Suprapubic skin (tissue), 4 donors: ENCODE results near the gene CAMK2D. TPM values are rescaled to one million over a fixed set of nuclear protein-coding genes. Genes with fewer than 3 reads are reported as not detected.

Experiments used
- DNase-seq, 2 donors: peaks; one replicate each; pipeline ENCODE4 v3.0.0-alpha.2; 2019; ENCODE audit warnings: low spot score in 2 of 2
- H3K27ac ChIP-seq: fragments of 200-600 bp; sonication (generic); one replicate; pipeline ENCODE4 v1.5.1; 2019
- H3K27me3 ChIP-seq: fragments of 200-600 bp; sonication (generic); one replicate; pipeline ENCODE4 v1.5.1; 2019
- H3K36me3 ChIP-seq: fragments of 200-600 bp; sonication (generic); one replicate; pipeline ENCODE4 v1.5.1; 2019
- H3K4me1 ChIP-seq: fragments of 200-600 bp; sonication (generic); one replicate; pipeline ENCODE4 v1.5.1; 2019
- H3K4me3 ChIP-seq: fragments of 200-600 bp; sonication (generic); one replicate; pipeline ENCODE4 v1.5.1; 2019; ENCODE audit warnings: mild to moderate bottlenecking
- H3K9me3 ChIP-seq: fragments of 200-600 bp; sonication (generic); one replicate; pipeline ENCODE4 v1.5.1; 2019
- CTCF ChIP-seq, 2 donors: fragments of 200-600 bp in 1 of 2; fragments of 450-650 bp in 1 of 2; sonication (generic) in 1 of 2; IDR thresholded peaks; one replicate each; pipeline ENCODE4 v1.5.1; 2016 to 2019; ENCODE audit warnings: antibody characterized with exemption in 2 of 2, mild to moderate bottlenecking in 1 of 2, moderate library complexity in 1 of 2
- EP300 ChIP-seq: sonication (generic); formaldehyde crosslinking; IDR thresholded peaks from one replicate; pipeline ENCODE4 v1.6.1; 2017; ENCODE audit warnings: antibody characterized with exemption
- POLR2A ChIP-seq, 2 donors: fragments of 450-650 bp; IDR thresholded peaks; one replicate each; pipeline ENCODE4 v1.6.1; 2017; ENCODE audit warnings: antibody characterized with exemption in 2 of 2, mild to moderate bottlenecking in 2 of 2, moderate library complexity in 2 of 2
- POLR2AphosphoS5 ChIP-seq, 3 donors: sonication (generic); formaldehyde crosslinking; IDR thresholded peaks; one replicate each; pipeline ENCODE4 v1.6.1; 2017; ENCODE audit warnings: antibody characterized with exemption in 3 of 3
- WGBS: methylation state at CpG from one replicate; pipeline ENCODE4 v1.1.5; 2018; 5-methylcytosine and 5-hydroxymethylcytosine counted together
- total RNA-seq, 4 donors: library from RNA; depleted of rRNA; stranded (reverse); fragments of >200 nt; gene quantifications; one replicate each; pipeline ENCODE4 v1.1.0, GENCODE V29; 2016

The CAMK2D gene
- total RNA-seq, 4 donors from 2014 or later, result 21.5 to 38.2 (median 30.5) TPM

DNA sequence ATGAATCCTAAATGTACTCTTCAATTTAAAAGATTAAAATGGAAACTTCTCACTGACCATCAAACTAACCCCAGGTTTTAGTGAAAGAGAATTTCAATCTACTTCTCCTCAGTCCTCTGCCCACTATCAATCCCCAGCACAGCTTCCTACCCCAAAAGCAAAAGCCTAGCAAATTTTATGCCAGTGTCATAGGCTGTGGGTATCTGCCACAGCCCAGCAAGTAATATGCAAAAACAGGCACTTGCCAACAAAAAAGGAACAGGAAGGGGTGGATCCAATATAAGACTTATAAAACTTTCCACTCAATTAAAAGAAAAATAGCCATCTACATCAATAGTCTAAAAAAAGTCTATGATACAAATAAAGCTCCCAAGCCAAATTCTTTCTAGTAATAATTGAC lies 22.3 kb downstream of the CAMK2D start:
- no peak overlapping the region for H3K4me3 ChIP-seq
- no peak for DNase-seq
- no peaks in the 10 kb centered on the region for H3K27me3 ChIP-seq
- H3K4me1 ChIP-seq, result peaks cover 15% of the 10 kb centered on the region
- TF ChIP-seq POLR2A (IDR thresholded peaks at IDR 0.05) (no peak), EP300 (no peak), POLR2AphosphoS5 (IDR thresholded peaks at IDR 0.05) (no peak), CTCF (IDR thresholded peaks at IDR 0.05) (no peak)
- no peaks in the 10 kb centered on the region for H3K36me3 ChIP-seq
- H3K27ac ChIP-seq, result no peak overlapping the region
- H3K9me3 ChIP-seq, result no peaks in the 10 kb centered on the region

DNA sequence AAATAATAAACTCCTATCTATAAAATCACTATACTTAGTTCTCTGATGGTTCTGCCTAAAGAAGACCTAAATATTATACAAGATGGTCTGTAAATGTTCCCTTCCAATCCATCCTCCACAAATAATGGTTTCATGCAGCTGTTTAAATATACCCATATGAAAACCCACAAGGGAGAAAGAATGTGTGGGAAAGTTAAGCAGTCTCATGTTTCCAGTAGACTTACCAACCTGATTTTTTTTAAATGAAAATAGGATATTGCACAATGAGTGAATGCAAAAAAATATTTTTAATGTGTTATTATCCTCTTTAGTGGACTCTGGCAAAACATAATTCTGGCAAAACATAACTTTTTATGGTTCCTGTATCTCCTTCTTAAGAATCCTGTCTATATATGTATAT lies 23.3 kb downstream of the CAMK2D start:
- Histone ChIP-seq H3K4me3 (no peak overlapping the region), H3K27me3 (no peaks in the 10 kb centered on the region), H3K36me3 (no peaks in the 10 kb centered on the region), H3K4me1 (peaks cover 15% of the 10 kb centered on the region), H3K9me3 (no peaks in the 10 kb centered on the region), H3K27ac (no peak overlapping the region)
- TF ChIP-seq POLR2A (IDR thresholded peaks at IDR 0.05) (no peak), EP300 (no peak), CTCF (IDR thresholded peaks at IDR 0.05) (no peak)
- DNase-seq, result no peak

DNA sequence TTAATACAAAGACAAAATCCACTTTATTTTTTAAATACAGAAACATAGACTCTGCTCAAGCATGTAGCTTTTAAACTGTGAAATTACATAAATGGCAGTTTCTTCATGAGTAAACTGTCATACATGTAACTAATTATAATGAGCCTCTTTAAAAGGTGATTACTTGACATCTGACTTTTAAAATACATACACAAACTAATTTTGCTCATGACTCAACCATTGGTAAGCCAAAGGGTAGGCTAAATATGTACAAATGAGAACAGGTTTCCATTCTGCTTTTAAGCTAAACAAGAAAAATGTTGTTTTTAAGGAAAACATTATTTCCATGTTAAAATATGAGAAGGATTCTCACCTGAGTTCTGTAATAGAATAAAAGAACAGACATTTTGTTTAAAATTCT lies 27.9 kb downstream of the CAMK2D start:
- TF ChIP-seq POLR2AphosphoS5 (IDR thresholded peaks at IDR 0.05) (no peak), EP300 (no peak), POLR2A (IDR thresholded peaks at IDR 0.05) (no peak)
- H3K27ac ChIP-seq, result no peak overlapping the region
- H3K9me3 ChIP-seq, result no peaks in the 10 kb centered on the region
- no peaks in the 10 kb centered on the region for H3K27me3 ChIP-seq
- H3K4me3 ChIP-seq, result no peak overlapping the region
- H3K4me1 ChIP-seq, result peaks cover 5% of the 10 kb centered on the region
- no peaks in the 10 kb centered on the region for H3K36me3 ChIP-seq
- DNase-seq, result no peak

- no peak for DNase-seq
- no peak for TF ChIP-seq POLR2AphosphoS5 (IDR thresholded peaks at IDR 0.05)
- no peak for TF ChIP-seq CTCF (IDR thresholded peaks at IDR 0.05)
- TF ChIP-seq EP300, result no peak
- no peak for TF ChIP-seq POLR2A (IDR thresholded peaks at IDR 0.05)
- 66% methylated on average over 1 of the region's 1 CpG for WGBS
- Histone ChIP-seq H3K36me3 (no peaks in the 10 kb centered on the region), H3K27me3 (no peaks in the 10 kb centered on the region), H3K4me3 (no peak overlapping the region), H3K9me3 (no peaks in the 10 kb centered on the region), H3K27ac (no peak overlapping the region), H3K4me1 (no peaks in the 10 kb centered on the region)
These were observed 28.5 kb downstream of the CAMK2D start for GRCh38 chr4:113732967-113733527.

DNA sequence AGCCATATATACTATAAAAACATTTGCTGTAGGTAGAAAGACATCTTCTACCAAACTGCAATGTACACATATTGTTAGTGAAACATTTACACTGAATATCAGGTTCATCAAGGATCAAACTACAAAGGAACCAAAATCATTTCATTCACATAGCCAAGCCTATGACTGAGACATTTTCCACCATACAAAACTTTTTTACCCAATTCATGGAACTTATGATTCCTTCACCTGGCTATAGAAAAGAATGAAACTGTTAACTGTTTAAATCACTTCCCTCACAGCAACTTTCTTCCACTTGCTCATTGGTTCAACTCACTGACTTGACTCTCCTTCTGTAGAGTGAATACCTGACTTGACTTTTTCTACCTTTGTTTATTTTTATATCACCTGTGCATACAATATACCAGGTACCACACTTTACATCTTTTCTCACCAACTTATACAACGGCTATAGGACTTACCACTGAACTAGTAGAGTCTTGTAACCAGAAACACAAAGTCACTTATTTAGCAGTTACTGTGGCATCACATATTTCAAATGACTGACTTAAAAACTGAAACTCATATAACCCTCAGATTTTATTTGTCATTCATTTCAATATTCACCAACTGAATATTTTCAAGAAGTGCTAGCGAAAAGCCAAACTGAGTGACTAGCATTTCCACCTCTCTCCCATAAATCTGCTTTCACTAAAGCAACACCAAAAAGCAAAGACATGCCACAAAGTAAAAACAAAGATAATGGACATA lies 30.9 kb downstream of the CAMK2D start:
- Histone ChIP-seq H3K36me3 (no peaks in the 10 kb centered on the region), H3K27me3 (no peaks in the 10 kb centered on the region), H3K9me3 (no peaks in the 10 kb centered on the region), H3K27ac (no peak overlapping the region), H3K4me1 (no peaks in the 10 kb centered on the region), H3K4me3 (no peak overlapping the region)
- TF ChIP-seq EP300 (no peak), POLR2AphosphoS5 (IDR thresholded peaks at IDR 0.05) (no peak), CTCF (IDR thresholded peaks at IDR 0.05) (no peak), POLR2A (IDR thresholded peaks at IDR 0.05) (no peak)
- 96% methylated on average over 2 of the region's 2 CpGs for WGBS
- DNase-seq, result no peak
